ENCODE measurements around the gene CCL15.

The CCL15 gene

GRCh38 chr17:36001110-36001771, at the start of gene CCL15:
Gene CCL15 (minus strand): TSS chr17:36001553. CDS start chr17:36001492, 61 bp downstream.
- no peaks in the 10 kb centered on the region for H3K9me3 ChIP-seq (ENCODE audit: severe bottlenecking)
- no peak within 1 kb of the TSS for H3K27ac ChIP-seq (ENCODE audit: poor library complexity, severe bottlenecking)
- no peaks in the 10 kb centered on the region for H3K36me3 ChIP-seq (ENCODE audit: low read depth)
- ATAC-seq (ENCODE audit: low read depth) (no peak), DNase-seq (ENCODE audit: low spot score) (no peak)
- no peak within 1 kb of the TSS for H3K4me3 ChIP-seq (ENCODE audit: severe bottlenecking)
- no peaks in the 10 kb centered on the region for H3K27me3 ChIP-seq (ENCODE audit: insufficient read depth, poor library complexity, severe bottlenecking)
- TF ChIP-seq CTCF (IDR thresholded peaks at IDR 0.05; ENCODE audit: poor library complexity, severe bottlenecking): no peak
- no peaks in the 10 kb centered on the region for H3K4me1 ChIP-seq (ENCODE audit: insufficient read depth, poor library complexity, severe bottlenecking)

GRCh38 chr17:36049643-36050042, 48.3 kb upstream of the CCL15 start:
- no peak overlapping the region for H3K27ac ChIP-seq (ENCODE audit: poor library complexity, severe bottlenecking)
- H3K4me1 ChIP-seq (ENCODE audit: insufficient read depth, poor library complexity, severe bottlenecking): no peaks in the 10 kb centered on the region
- peaks cover 14% of the 10 kb centered on the region for H3K27me3 ChIP-seq (ENCODE audit: insufficient read depth, poor library complexity, severe bottlenecking)
- H3K9me3 ChIP-seq (ENCODE audit: severe bottlenecking): peaks cover 7% of the 10 kb centered on the region
- no peaks in the 10 kb centered on the region for H3K36me3 ChIP-seq (ENCODE audit: low read depth)
- H3K4me3 ChIP-seq (ENCODE audit: severe bottlenecking): no peak overlapping the region
- ATAC-seq (ENCODE audit: low read depth): no peak
- DNase-seq (ENCODE audit: low spot score): no peak
- no peak for TF ChIP-seq CTCF (IDR thresholded peaks at IDR 0.05; ENCODE audit: poor library complexity, severe bottlenecking)

GRCh38 chr17:36048066-36048465, 46.7 kb upstream of the CCL15 start:
- TF ChIP-seq CTCF (IDR thresholded peaks at IDR 0.05; ENCODE audit: poor library complexity, severe bottlenecking): no peak
- no peaks in the 10 kb centered on the region for H3K4me1 ChIP-seq (ENCODE audit: insufficient read depth, poor library complexity, severe bottlenecking)
- H3K4me3 ChIP-seq (ENCODE audit: severe bottlenecking): no peak overlapping the region
- H3K27me3 ChIP-seq (ENCODE audit: insufficient read depth, poor library complexity, severe bottlenecking): peaks cover 6% of the 10 kb centered on the region
- H3K36me3 ChIP-seq (ENCODE audit: low read depth): no peaks in the 10 kb centered on the region
- no peak overlapping the region for H3K27ac ChIP-seq (ENCODE audit: poor library complexity, severe bottlenecking)
- ATAC-seq (ENCODE audit: low read depth) (no peak), DNase-seq (ENCODE audit: low spot score) (no peak)
- peaks cover 7% of the 10 kb centered on the region for H3K9me3 ChIP-seq (ENCODE audit: severe bottlenecking)

GRCh38 chr17:36036235-36036634, 34.9 kb upstream of the CCL15 start:
- no peak overlapping the region for H3K27ac ChIP-seq (ENCODE audit: poor library complexity, severe bottlenecking)
- TF ChIP-seq CTCF (IDR thresholded peaks at IDR 0.05; ENCODE audit: poor library complexity, severe bottlenecking): no peak
- no peaks in the 10 kb centered on the region for H3K9me3 ChIP-seq (ENCODE audit: severe bottlenecking)
- ATAC-seq (ENCODE audit: low read depth) (no peak), DNase-seq (ENCODE audit: low spot score) (no peak)
- H3K36me3 ChIP-seq (ENCODE audit: low read depth): no peaks in the 10 kb centered on the region
- H3K27me3 ChIP-seq (ENCODE audit: insufficient read depth, poor library complexity, severe bottlenecking): peaks cover 5% of the 10 kb centered on the region
- no peak overlapping the region for H3K4me3 ChIP-seq (ENCODE audit: severe bottlenecking)
- H3K4me1 ChIP-seq (ENCODE audit: insufficient read depth, poor library complexity, severe bottlenecking): no peaks in the 10 kb centered on the region

GRCh38 chr17:36034127-36034526, 32.8 kb upstream of the CCL15 start:
- H3K27ac ChIP-seq (ENCODE audit: poor library complexity, severe bottlenecking): no peak overlapping the region
- no peak overlapping the region for H3K4me3 ChIP-seq (ENCODE audit: severe bottlenecking)
- no peaks in the 10 kb centered on the region for H3K9me3 ChIP-seq (ENCODE audit: severe bottlenecking)
- DNase-seq (ENCODE audit: low spot score) (no peak), ATAC-seq (ENCODE audit: low read depth) (no peak)
- no peak for TF ChIP-seq CTCF (IDR thresholded peaks at IDR 0.05; ENCODE audit: poor library complexity, severe bottlenecking)
- H3K4me1 ChIP-seq (ENCODE audit: insufficient read depth, poor library complexity, severe bottlenecking): no peaks in the 10 kb centered on the region
- peaks cover 5% of the 10 kb centered on the region for H3K27me3 ChIP-seq (ENCODE audit: insufficient read depth, poor library complexity, severe bottlenecking)
- no peaks in the 10 kb centered on the region for H3K36me3 ChIP-seq (ENCODE audit: low read depth)

All from RWPE2 (cell line).